ENCODE measurements around the gene FRMD8. TPM values are rescaled to one million over a fixed set of nuclear protein-coding genes. Genes with fewer than 3 reads are reported as not detected.
A peak's percentile ranks its signal among the peaks of the same experiment; 100 is the strongest.
"Not testable (repeated sequence)": the region's sequence is repeated elsewhere in the genome, so short reads cannot be mapped to it uniquely, and the experiment has no call there.

Gene FRMD8
- total RNA-seq, 2 donors from 2014 or later: 29.2 to 37.5 TPM

GRCh38 chr11:65448418-65449105 lies 62.1 kb downstream of the FRMD8 start:
- H3K9me3 ChIP-seq (ENCODE audit: control insufficient read depth, low read length, poor library complexity, severe bottlenecking): no peaks in the 10 kb centered on the region
- no peak overlapping the region for H3K4me3 Mint-ChIP-seq
- H3K4me1 Mint-ChIP-seq: peaks cover 7% of the 10 kb centered on the region
- ATAC-seq (peak; percentile 27), DNase-seq (no peak)
- H3K27me3 Mint-ChIP-seq: no peaks in the 10 kb centered on the region
- peaks cover 4% of the 10 kb centered on the region for H3K36me3 Mint-ChIP-seq (ENCODE audit: low read depth)
- H3K27ac Mint-ChIP-seq: peak overlapping the region; percentile 84

GRCh38 chr11:65451301-65451700 lies 64.9 kb downstream of the FRMD8 start:
- H3K9me3 ChIP-seq (ENCODE audit: control insufficient read depth, low read length, poor library complexity, severe bottlenecking); H3K36me3 Mint-ChIP-seq (ENCODE audit: low read depth); H3K27me3 Mint-ChIP-seq; DNase-seq; H3K4me3 Mint-ChIP-seq; H3K27ac Mint-ChIP-seq; ATAC-seq: not testable (repeated sequence)
- peaks cover 11% of the 10 kb centered on the region for H3K4me1 Mint-ChIP-seq

GRCh38 chr11:65452259-65452658 lies 65.8 kb downstream of the FRMD8 start:
- not testable (repeated sequence) for ATAC-seq; H3K27ac Mint-ChIP-seq; DNase-seq; H3K27me3 Mint-ChIP-seq; H3K9me3 ChIP-seq (ENCODE audit: control insufficient read depth, low read length, poor library complexity, severe bottlenecking); H3K36me3 Mint-ChIP-seq (ENCODE audit: low read depth); H3K4me3 Mint-ChIP-seq
- peaks cover 11% of the 10 kb centered on the region for H3K4me1 Mint-ChIP-seq

GRCh38 chr11:65452806-65453490 lies 66.5 kb downstream of the FRMD8 start:
- DNase-seq (no peak), ATAC-seq (no peak)
- H3K9me3 ChIP-seq (ENCODE audit: control insufficient read depth, low read length, poor library complexity, severe bottlenecking): no peaks in the 10 kb centered on the region
- no peaks in the 10 kb centered on the region for H3K27me3 Mint-ChIP-seq
- peaks cover 11% of the 10 kb centered on the region for H3K4me1 Mint-ChIP-seq
- H3K36me3 Mint-ChIP-seq (ENCODE audit: low read depth): no peaks in the 10 kb centered on the region
- peak overlapping the region; percentile 49 for H3K4me3 Mint-ChIP-seq
- no peak overlapping the region for H3K27ac Mint-ChIP-seq

- H3K27ac Mint-ChIP-seq: peak overlapping the region; percentile 90
- H3K4me3 Mint-ChIP-seq: peak overlapping the region; percentile 89
- ATAC-seq (no peak), DNase-seq (no peak)
- H3K27me3 Mint-ChIP-seq: no peaks in the 10 kb centered on the region
- H3K36me3 Mint-ChIP-seq (ENCODE audit: low read depth): no peaks in the 10 kb centered on the region
- H3K4me1 Mint-ChIP-seq: peaks cover 9% of the 10 kb centered on the region
- no peaks in the 10 kb centered on the region for H3K9me3 ChIP-seq (ENCODE audit: control insufficient read depth, low read length, poor library complexity, severe bottlenecking)
Observed at GRCh38 chr11:65454311-65454695, 67.9 kb downstream of the FRMD8 start.

- peak; percentile 58 to 78 (median 76) for DNase-seq
- H3K4me3 Mint-ChIP-seq: peak overlapping the region; percentile 89
- peak; percentile 92 for ATAC-seq
- H3K4me1 Mint-ChIP-seq: peaks cover 9% of the 10 kb centered on the region
- peak overlapping the region; percentile 90 for H3K27ac Mint-ChIP-seq
- H3K9me3 ChIP-seq (ENCODE audit: control insufficient read depth, low read length, poor library complexity, severe bottlenecking): no peaks in the 10 kb centered on the region
- no peaks in the 10 kb centered on the region for H3K36me3 Mint-ChIP-seq (ENCODE audit: low read depth)
- H3K27me3 Mint-ChIP-seq: no peaks in the 10 kb centered on the region
Observed at GRCh38 chr11:65454696-65455456, 68.4 kb downstream of the FRMD8 start.

GRCh38 chr11:65456418-65456817 lies 70.0 kb downstream of the FRMD8 start:
- Mint-ChIP-seq H3K36me3 (ENCODE audit: low read depth) (no peaks in the 10 kb centered on the region), H3K27ac (no peak overlapping the region), H3K27me3 (no peaks in the 10 kb centered on the region), H3K4me1 (peaks cover 9% of the 10 kb centered on the region), H3K4me3 (peak overlapping the region; percentile 75)
- no peak for ATAC-seq
- no peaks in the 10 kb centered on the region for H3K9me3 ChIP-seq (ENCODE audit: control insufficient read depth, low read length, poor library complexity, severe bottlenecking)
- DNase-seq: no peak

GRCh38 chr11:65459552-65459951 lies 73.1 kb downstream of the FRMD8 start:
- Mint-ChIP-seq H3K4me1 (peaks cover 9% of the 10 kb centered on the region), H3K27ac (no peak overlapping the region), H3K4me3 (no peak overlapping the region), H3K27me3 (no peaks in the 10 kb centered on the region), H3K36me3 (ENCODE audit: low read depth) (no peaks in the 10 kb centered on the region)
- no peak for ATAC-seq
- no peaks in the 10 kb centered on the region for H3K9me3 ChIP-seq (ENCODE audit: control insufficient read depth, low read length, poor library complexity, severe bottlenecking)
- DNase-seq: no peak

Other genes starting within 250 kb of the FRMD8 start
- under 1 TPM in 1 of 2 donors, not detected in 1; 0.68 TPM for gene SPDYC, start 216.4 kb upstream of the FRMD8 start, total RNA-seq
- gene CAPN1, start 204.7 kb upstream of the FRMD8 start, total RNA-seq: 100 to 1,000 TPM; 154 to 190 TPM
- gene POLA2, start 124.7 kb upstream of the FRMD8 start, total RNA-seq: 10 to 100 TPM; 13.0 to 15.4 TPM
- gene CDC42EP2, start 71.8 kb upstream of the FRMD8 start, total RNA-seq: under 1 TPM in 1 of 2 donors, not detected in 1; 0.55 TPM
- gene DPF2, start 52.8 kb upstream of the FRMD8 start, total RNA-seq: 10 to 100 TPM; 49.1 to 62.6 TPM
- under 1 TPM; 0.21 to 0.45 TPM for gene TIGD3, start 31.9 kb upstream of the FRMD8 start, total RNA-seq
- gene SLC25A45, start 4.0 kb upstream of the FRMD8 start, total RNA-seq: 10 to 100 TPM; 57.7 to 61.6 TPM
- gene NEAT1, start 36.2 kb downstream of the FRMD8 start, total RNA-seq: 100 to 1,000 TPM; 554 to 555 TPM
- over 10,000 TPM; 25,853 to 29,025 TPM for gene MALAT1, start 112.4 kb downstream of the FRMD8 start, total RNA-seq
- 10 to 100 TPM; 56.6 to 61.7 TPM for gene SCYL1, start 138.4 kb downstream of the FRMD8 start, total RNA-seq
- gene LTBP3, start 171.7 kb downstream of the FRMD8 start, total RNA-seq: 100 to 1,000 TPM; 123 to 187 TPM
- 10 to 100 TPM; 30.3 to 39.0 TPM for gene ZNRD2, start 183.8 kb downstream of the FRMD8 start, total RNA-seq
- 10 to 100 TPM; 41.2 to 44.4 TPM for gene FAM89B, start 185.9 kb downstream of the FRMD8 start, total RNA-seq
- 100 to 1,000 TPM; 123 to 152 TPM for gene EHBP1L1, start 189.4 kb downstream of the FRMD8 start, total RNA-seq
- gene KCNK7, start 209.2 kb downstream of the FRMD8 start, total RNA-seq: 1 to 10 TPM; 4.7 to 5.7 TPM
- gene MAP3K11, start 227.6 kb downstream of the FRMD8 start, total RNA-seq: 10 to 100 TPM; 63.1 to 64.6 TPM
- gene PCNX3, start 229.1 kb downstream of the FRMD8 start, total RNA-seq: 10 to 100 TPM; 56.0 to 60.5 TPM